NK-92 (cell line): Measurements from ENCODE around the gene FGFBP1.
"Not testable (repeated sequence)": the region's sequence is repeated elsewhere in the genome, so short reads cannot be mapped to it uniquely, and the experiment has no call there.

ENCODE experiments used
- DNase-seq: peaks from one replicate; lab custom pipeline; 2025; ENCODE audit not compliant: unreplicated experiment; lab: John Stamatoyannopoulos, UW

FGFBP1 gene

DNA sequence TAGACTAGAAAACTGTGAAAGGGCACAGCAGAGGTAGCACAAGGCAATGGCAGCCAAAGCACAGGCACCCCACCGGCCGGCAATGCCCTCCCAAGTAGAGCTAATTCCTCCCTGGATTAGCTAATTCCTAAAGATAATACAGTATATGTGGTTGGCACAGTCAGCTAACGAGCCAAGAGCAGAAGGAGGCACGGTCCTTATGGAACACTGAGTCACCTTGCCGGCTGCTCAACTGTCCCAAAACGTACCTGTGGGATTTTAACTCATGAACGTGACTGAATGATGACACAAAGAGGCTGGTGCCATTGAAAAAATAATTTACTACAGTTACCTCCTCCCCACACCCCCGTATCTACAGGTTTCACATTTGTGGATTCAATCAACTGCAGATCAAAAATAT lies 9.1 kb upstream of the FGFBP1 start:
- DNase-seq, result no peak

DNA sequence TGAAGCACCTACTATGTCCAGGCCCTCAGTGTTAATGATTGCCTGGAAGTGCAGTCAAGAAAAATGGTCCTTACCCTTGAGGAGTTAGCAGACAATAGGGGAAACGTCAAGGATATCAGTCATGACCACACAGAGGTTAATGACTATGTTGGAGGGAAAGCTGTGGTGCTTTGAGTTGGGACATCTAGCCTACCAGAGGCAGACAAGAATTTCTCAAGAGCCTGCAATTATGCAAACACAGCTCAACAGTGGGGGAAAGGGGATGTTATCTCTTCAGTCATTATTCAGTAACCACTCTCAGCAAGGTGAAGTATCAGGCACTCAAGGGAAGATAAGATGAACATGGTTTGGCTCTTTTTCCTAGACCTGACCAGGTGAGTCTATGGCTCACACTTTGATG lies 7.0 kb upstream of the FGFBP1 start:
- no peak for DNase-seq

DNA sequence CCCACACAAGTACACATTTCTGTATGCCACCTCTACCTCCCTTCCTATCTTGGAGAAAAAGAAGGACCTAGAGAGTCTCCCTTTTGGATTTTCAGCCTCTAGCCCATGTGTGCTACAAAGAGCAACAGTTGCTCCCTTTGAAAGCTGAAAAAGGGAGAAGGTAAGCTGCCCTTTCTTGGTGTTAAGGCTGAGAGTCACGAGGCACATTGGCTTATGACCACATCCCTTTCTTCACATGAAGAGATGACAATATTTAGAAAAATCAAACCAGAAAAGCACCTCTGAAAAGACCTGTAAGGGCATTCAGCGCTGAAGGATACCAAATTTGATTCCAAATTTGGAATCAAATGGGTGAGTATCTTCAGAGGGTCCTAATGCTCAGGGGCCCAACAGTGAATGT lies 6.4 kb upstream of the FGFBP1 start:
- no peak for DNase-seq

DNA sequence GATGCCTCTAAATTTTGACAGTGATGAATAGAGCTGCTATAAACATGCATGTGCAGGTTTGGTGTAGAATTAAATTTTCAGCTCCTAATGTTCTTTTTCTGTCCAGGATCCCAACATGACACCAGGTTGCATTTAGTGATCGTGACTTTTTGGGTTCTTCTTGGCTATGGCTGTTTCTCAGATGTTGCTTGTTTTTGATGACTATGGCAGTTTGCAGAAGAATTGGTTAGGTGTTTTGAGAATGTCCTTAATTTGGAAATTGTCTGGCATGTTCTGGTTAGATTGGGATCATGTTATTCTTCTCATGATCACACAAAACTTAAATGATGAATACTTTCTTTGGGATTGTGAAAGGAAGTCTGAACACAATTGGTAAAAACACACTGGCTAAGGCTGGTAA lies 3.7 kb upstream of the FGFBP1 start:
- no peak for DNase-seq

DNA sequence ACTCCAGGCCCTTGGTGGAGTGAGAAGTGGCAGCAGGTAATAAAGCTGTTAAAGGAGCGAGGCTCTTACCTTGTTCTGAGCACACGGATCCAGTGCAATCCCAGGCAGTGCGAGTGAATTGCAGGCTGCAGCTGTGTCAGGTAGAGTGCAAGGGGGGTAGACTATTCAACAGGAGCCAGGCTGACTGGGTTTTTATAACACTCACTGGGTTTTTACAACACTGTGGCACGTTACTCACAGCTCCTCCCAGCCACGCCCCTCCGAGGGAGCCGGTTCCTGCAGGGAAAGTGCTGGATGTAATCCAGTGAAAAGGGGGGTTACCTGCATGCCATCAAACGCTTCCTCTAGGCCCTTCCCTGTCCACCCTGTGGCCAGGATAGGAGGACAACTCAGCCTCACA lies 358 bp downstream of the FGFBP1 start:
- no peak for DNase-seq

DNA sequence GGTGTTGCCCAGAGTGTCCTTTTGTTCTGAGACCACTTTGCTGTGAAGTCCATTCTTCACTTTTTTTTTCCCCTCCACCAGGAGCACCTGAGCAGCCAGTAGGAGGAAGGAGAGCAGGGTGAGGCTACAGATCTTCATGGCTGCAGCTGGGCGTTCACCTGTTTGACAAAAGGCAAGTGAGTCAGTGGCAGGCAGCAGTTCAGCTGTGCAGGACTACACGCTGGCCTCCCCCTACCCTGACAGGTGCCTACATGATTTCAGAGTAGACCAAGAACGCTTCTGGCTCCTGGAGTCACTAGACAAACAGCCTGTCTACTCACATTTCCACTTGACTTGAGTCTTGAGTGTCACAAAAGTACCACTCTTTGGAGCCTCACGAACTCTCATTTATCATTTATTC lies 2.0 kb downstream of the FGFBP1 start:
- no peak for DNase-seq

DNA sequence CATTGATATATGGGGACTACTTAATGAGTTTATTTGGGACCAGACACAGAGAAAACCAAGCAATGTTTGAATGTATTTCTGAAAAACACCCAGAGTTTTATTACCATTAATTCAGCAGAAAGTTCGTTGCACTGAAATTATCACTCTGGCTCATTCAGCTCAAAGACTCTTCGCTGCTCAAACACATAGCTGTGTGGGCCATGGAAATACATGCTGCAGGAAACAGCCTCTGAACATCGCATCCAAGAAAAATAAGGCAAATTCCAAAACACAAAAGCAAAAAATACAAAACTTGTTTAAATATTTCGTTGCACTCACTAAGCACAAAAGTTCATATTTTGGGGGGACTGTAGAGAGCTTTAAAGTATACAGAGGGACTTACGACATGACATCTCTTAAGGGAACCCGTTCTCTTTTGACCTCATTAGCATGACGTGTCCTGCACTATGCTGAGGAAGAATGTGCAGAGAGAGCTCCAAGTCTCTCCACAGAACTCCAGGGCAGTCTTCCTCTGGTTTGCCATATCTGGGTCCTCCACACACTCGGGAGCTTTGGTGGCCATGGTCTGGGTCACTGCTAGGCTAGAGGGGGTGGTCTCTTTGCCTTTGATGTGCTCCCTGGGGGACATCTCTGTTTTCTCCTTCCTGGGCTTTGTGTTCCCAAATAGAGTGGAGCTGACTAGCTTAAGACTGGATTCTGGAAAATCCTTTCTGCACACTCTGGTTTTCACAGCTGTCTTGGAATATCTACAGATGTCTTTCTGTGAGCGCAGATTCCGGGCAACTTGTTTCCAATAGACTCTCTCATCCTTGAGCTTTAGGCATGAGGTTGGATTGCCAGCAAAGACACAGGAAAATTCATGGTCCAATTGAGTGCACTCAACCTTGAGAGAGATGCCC lies 2.8 kb downstream of the FGFBP1 start:
- no peak for DNase-seq

DNA sequence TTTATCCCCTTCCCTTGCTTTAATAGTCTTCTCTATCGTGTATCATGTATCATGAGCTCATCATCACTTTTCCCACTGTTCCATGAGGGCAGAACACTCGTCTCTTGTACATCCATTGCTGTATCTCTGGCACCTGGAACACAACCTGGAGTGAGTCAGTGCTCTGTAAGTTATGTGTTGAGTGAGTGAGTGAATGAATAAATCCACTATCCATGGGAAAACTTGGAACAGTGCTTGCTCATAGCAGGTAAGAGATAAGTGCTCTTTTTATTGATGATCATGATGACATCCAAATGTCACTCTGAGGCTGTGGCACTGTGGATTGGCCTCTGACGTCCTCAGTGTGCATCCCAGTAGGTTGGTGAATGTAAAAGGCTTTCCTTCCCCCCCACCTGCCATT lies 4.3 kb downstream of the FGFBP1 start:
- DNase-seq, result no peak

DNA sequence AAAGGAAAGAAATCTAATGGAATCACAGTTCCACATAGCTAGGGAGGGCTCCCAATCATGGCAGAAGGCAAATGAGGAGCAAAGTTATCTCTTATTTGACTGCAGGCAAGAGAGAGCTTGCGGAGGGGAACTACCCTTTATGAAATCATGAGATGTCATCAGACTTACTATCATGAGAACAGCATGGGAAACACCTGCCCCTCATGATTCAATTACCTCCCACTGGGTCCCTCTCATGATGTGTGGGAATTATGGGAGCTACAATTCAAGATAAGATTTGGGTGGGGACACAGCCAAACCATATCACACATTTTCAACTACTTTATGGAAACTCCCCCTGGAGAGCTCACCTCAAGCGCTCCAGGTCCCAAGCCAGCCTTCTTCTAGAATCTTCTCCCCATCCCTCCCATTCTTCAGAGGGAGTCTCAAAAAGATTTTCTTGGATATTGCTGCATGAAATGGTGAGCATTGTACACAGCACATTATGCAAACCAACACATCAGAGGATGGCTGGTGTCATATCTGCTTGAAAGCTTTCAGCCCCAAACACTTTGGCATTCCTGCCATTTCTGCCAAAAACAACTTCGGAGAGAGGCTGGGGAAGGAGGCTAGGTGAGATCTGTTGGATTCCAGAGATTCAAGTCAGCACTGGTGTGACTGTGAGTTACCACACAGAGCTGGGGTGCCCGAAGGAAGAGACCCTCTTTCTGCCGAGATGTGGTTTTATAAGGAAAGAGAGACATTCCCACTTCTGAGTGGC lies 6.9 kb downstream of the FGFBP1 start:
- DNase-seq, result no peak

DNA sequence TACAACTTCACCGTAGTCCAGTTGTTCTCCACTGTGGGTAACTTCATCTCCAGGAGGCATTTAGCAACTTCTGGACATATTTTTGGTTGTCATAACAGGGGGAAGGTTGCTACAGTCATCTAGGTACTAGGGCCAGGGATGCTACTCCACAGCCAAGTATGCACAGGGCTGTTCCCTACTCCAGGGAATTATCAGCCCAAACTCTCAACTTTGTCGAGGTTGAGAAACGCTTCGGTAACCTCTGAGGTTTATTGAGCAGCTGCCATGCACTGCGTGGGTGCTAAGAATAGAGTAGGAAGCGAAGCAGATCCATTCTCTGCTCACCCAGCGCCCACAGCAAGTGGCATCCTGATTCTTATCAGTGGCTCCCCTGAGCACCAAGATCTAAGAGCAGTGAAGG lies 8.2 kb downstream of the FGFBP1 start:
- no peak for DNase-seq

DNA sequence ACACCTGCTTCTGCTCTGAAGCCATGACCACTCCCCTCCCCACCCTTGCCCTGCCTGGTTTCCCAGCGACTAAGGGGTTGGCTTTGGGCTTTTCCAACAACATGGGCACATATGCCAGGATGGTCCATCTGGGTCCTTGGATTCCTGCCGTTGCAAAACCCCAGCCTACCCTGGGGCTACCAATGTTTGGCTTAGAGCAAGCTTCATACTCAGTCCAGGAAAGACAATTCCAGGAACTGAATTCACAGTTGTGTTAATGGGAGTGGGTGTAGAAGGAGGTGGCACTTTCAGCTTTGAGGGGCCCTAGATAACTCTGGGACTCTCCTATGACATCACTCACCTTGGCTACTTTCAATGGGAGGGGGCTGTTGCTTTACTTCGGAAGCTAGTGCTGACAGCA lies 9.0 kb downstream of the FGFBP1 start:
- no peak for DNase-seq

DNA sequence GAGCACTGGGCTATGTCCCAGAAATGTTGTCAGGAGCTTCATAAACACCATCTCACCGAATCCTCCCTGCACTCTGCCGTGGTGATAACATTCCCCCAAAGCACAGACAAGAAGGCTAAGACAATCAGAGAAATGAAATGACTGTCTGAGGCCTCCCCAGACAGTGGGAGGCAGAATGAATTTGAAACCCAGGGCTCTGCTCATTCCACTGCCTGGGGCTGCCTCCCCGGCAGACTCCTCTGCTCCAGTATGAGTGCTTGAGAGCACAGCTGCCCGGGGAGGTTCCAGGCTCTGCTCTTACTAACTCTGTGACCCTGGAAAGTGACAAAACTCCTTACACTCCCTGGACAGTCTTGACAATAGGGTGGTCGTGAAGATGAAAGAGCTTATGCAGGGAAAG lies 9.7 kb downstream of the FGFBP1 start:
- no peak for DNase-seq

DNA sequence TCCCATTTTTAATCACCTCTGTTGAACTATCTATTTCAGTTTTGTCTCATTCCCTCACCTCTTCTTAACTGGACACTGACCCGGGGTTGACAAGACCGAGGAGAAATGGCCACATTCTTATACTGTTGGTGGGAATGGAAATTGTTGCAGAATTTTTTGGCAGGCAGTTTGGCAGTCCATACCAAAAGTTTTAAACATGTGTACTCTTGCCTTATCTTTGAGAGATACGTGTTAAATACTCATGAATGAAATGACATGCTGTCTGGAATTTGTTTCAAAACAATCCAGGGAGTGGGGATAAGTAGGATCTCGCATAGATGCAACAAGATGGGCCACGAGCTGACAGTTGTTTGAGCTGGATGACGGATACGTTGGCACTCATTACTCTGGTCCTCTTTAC lies 12.1 kb downstream of the FGFBP1 start:
- DNase-seq, result no peak

DNA sequence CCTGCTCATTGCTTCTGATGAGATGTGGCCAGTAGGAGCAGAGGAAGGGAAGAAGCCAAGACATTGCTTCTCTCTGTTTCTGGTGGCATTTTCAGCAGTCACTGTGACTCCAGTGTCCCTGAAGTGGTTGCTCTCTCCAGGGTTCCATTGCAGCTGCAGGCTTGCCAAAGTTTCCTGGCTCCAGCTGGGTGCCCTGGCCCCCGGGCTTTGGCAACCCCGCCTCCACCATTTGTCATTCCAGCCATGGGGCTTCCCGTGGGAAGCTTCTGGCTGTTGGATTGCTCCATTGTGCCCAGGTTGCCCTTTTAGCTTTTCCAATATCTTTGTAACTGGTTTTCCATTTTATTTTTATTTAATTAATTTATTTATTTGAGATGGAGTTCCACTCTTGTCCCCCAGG lies 12.7 kb downstream of the FGFBP1 start:
- no peak for DNase-seq

DNA sequence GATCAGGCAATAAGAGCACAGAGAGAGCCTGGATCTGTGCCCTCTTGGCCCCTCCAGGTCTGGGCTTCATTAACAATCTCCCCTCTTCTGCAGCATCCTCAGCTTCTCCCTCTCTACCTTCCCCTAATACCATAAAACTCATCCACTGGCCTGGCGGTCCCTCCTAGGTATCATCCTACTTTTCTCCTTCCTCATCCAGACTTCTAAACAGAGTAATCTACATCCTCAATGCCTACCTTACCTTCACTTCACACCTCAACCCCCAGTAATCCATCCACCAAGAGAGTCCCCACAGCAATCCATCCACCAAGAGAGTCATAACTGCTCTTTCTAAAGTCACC lies 17.0 kb downstream of the FGFBP1 start:
- no peak for DNase-seq

DNA sequence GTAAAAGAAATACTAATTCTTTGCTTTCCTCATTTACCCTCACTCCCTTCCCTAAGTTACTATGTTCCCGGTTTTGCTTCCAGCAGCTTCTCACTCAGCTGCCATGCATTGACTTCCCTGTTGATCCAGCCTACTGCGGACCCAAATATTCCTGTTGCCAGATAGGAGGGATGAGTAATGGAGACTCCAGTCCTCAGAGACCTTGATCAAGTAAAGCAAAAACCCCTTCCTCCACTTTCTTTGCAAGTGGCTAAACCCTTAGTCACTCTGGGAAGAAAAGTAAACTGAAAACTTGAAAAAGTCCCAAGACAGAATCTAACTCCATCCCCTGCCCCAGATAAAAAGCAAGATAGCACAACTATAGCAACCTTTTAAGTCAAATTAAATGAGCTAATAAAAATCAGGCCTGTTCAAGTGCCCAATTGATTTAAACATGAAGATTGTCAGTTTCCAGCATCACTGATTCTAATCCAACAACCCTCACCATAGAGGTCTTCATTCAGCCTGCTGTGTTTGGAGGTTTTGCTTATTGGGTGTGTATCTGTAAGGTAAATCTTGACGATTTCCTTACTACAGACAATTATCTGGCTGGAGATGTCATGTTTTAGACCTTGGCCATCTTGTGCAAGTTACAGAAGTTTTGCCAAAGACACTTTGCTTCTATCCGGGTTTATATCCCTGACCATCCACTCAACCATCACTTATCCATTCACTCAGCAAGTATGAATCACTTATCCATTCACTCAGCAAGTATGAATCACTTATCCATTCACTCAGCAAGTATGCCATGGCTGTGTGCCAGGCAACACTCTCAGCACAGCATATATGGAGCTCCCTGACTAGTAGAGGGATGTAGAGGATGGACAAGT lies 17.6 kb downstream of the FGFBP1 start:
- no peak for DNase-seq

DNA sequence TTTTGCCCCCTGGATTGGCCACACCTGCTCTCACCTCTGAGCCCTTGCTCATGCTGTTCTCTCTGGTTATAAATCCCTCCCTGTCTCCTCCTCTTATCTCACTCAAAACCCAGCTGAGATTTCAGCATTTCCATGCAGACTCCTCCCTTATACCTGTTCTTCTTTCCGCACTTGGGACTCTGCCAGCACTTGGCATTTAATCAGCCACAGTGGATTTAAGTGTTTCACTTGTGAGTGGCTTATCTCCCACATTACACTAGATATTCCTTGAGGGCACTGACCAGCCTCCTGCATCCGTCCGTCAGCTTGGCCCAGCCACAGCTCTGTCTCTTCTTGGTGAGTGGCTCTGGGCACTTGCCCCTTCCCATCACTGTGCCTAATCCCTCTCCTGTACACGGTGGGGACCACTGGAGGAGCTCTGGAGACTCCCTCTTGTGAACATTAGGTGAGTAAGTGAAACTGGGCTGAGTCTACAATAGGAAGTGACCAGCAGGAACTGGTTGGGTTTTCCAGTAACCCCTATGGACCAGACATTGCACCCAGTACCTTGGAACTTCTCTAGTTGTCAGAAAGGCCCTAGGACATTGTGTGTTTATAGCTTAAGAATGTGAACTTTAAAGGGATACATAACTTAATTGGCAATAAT lies 19.9 kb downstream of the FGFBP1 start:
- no peak for DNase-seq

DNA sequence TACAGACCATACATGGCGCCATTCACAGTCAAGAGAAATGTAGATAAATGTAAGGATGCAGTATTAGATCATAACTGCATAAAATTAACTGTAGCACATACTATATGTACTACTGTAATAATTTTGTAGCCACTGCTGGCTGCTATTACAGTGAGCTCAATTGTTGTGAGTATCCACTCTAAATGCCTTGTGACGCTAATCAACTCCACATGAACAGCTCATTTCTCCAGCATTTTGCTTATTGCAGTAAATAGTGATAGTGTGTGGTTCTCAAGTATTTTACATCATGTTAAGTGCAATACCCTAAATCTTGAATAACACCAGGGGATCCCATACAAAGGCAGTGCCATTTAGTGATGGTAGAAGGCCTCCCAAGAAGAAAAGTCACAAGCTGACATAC lies 21.2 kb downstream of the FGFBP1 start:
- DNase-seq, result no peak

DNA sequence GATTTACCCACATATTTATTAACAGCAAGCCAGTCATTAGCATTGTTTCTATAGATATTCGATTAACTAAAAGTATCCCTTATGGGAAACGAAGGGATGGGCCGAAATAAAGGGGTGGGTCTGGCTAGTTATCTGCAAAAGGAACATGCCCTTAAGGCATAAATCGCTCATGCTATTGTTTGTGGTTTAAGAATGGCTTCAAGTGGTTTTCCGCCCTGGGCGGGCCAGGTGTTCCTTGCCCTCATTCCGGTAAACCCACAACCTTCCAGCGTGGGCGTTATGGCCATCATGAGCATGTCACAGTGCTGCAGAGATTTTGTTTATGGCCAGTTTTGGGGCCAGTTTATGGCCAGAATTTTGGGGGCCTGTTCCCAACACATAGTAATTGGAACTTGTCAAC lies 22.2 kb downstream of the FGFBP1 start:
- DNase-seq, result not testable (repeated sequence)

DNA sequence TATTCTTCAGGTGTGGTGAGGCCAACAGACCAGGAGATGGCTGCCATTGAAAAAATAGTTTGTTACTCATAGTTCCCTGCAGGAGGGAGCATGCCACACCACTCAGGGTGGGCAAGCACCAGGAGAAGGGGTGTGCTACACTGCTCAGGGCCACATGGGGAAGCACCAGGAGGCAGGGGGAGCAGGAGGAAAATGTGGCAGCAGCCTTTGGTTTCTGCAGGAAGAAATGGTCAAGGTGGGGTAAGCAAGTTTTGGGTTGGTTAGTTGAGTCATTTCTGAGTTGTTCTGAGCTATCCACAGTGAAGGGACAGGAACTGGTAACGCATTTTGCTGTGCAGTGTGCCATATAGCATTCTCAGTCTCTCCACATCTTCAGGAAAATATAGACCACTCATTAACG lies 23.8 kb downstream of the FGFBP1 start:
- DNase-seq, result no peak

DNA sequence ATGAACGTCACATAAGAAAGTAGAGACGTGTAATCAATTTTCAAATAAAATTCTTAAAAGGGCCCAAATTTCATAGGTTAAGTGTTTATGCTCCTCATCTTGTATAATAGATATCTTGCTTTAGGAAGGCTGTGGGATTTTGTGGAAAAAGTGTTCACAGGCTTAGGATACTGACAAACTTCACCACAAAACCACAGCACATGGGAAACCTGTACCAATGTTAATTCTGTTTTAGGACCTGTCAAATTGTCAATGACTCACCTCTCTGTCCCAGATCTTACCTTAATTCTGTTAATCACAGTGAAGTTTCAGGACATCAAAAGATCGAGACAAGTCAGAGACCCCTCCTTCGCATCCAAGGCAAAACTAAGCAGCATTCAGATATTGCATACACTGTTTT lies 24.2 kb downstream of the FGFBP1 start:
- no peak for DNase-seq
